Forelimb muscle (tissue), 1 donor: ENCODE data around the gene OPRD1. TPM values are rescaled to one million over a fixed set of nuclear protein-coding genes. Genes with fewer than 3 reads are reported as not detected.

Experiments used
- DNase-seq: peaks from one replicate; pipeline ENCODE4 v3.0.0-alpha.2; 2013; ENCODE audit warnings: low read depth
- polyA plus RNA-seq: library from polyadenylated mRNA; unstranded; fragments of 120-200 nt; gene quantifications from one replicate; pipeline ENCODE4 v1.2.1, GENCODE V29; 2013; ENCODE audit not compliant: insufficient read length

The OPRD1 gene
- polyA plus RNA-seq, 1 donor, result 0.67 TPM

GRCh38 chr1:28885472-28885877 lies 73.5 kb downstream of the OPRD1 start:
- no peak for DNase-seq

- DNase-seq, result no peak
Measured at GRCh38 chr1:28885977-28886730, 74.2 kb downstream of the OPRD1 start.

- no peak for DNase-seq
Measured at GRCh38 chr1:28886731-28887418, 74.9 kb downstream of the OPRD1 start.

GRCh38 chr1:28887419-28887834 lies 75.5 kb downstream of the OPRD1 start:
- no peak for DNase-seq

GRCh38 chr1:28887835-28888682 lies 76.1 kb downstream of the OPRD1 start:
- DNase-seq, result no peak

GRCh38 chr1:28888915-28889314 lies 76.9 kb downstream of the OPRD1 start:
- DNase-seq, result no peak

GRCh38 chr1:28889357-28889756 lies 77.4 kb downstream of the OPRD1 start:
- DNase-seq, result no peak

- DNase-seq, result no peak
Measured at GRCh38 chr1:28890435-28890834, 78.5 kb downstream of the OPRD1 start.

- DNase-seq, result no peak
Measured at GRCh38 chr1:28890836-28891235, 78.9 kb downstream of the OPRD1 start.

GRCh38 chr1:28891256-28891655 lies 79.3 kb downstream of the OPRD1 start:
- no peak for DNase-seq

GRCh38 chr1:28893403-28894102 lies 81.6 kb downstream of the OPRD1 start:
- DNase-seq, result no peak

- DNase-seq, result no peak
Measured at GRCh38 chr1:28894785-28895184, 82.8 kb downstream of the OPRD1 start.

GRCh38 chr1:28895896-28896608 lies 84.1 kb downstream of the OPRD1 start:
- no peak for DNase-seq

GRCh38 chr1:28896609-28896986 lies 84.6 kb downstream of the OPRD1 start:
- no peak for DNase-seq

GRCh38 chr1:28897789-28898188 lies 85.8 kb downstream of the OPRD1 start:
- DNase-seq, result no peak

GRCh38 chr1:28898405-28898881 lies 86.5 kb downstream of the OPRD1 start:
- no peak for DNase-seq

- no peak for DNase-seq
Measured at GRCh38 chr1:28899267-28899666, 87.3 kb downstream of the OPRD1 start.

- no peak for DNase-seq
Measured at GRCh38 chr1:28900562-28900961, 88.6 kb downstream of the OPRD1 start.

- no peak for DNase-seq
Measured at GRCh38 chr1:28902738-28903137, 90.8 kb downstream of the OPRD1 start.

- no peak for DNase-seq
Measured at GRCh38 chr1:28905921-28906666, 94.1 kb downstream of the OPRD1 start.
